DND-41 (cell line): ENCODE measurements around the gene PPP1R12A.

Experiments used
- ATAC-seq: fragments of 200-7000 bp; cut with Tn5 transposase; 3 replicates; pipeline ENCODE4 v1.9.1; 2021; ENCODE audit warnings: low read depth; ENCODE audit not compliant: insufficient read depth
- DNase-seq: peaks from one replicate; pipeline ENCODE4 v3.0.0-alpha.2; 2020
- H2AFZ ChIP-seq: 2 replicates; pipeline ENCODE4 v1.6.0; 2012; ENCODE audit warnings: low read depth, low read length
- H3K27ac ChIP-seq: 2 replicates; pipeline ENCODE4 v1.5.1; 2012; ENCODE audit warnings: low read length, inconsistent platforms
- H3K27me3 ChIP-seq: fragments of 200-600 bp; sonication (generic); 2 replicates; pipeline ENCODE4 v1.6.0; 2012; ENCODE audit warnings: low read length, mild to moderate bottlenecking, inconsistent platforms; ENCODE audit not compliant: insufficient read depth, poor library complexity
- H3K36me3 ChIP-seq: 2 replicates; pipeline ENCODE4 v1.5.1; 2012; ENCODE audit warnings: low read length, inconsistent platforms; ENCODE audit not compliant: insufficient read depth
- H3K4me1 ChIP-seq: 2 replicates; pipeline ENCODE4 v1.5.1; 2012; ENCODE audit warnings: mild to moderate bottlenecking, low read length; ENCODE audit not compliant: insufficient read depth
- H3K4me2 ChIP-seq: 2 replicates; pipeline ENCODE4 v1.6.0; 2012; ENCODE audit warnings: mild to moderate bottlenecking, moderate library complexity, low read length, inconsistent platforms; ENCODE audit not compliant: insufficient read depth
- H3K4me3 ChIP-seq, 2 experiments: fragments of 200-600 bp in 1 of 2; shearing (Covaris generic) in 1 of 2; 2 replicates each; pipeline ENCODE4 v1.5.1; 2012 to 2016; ENCODE audit warnings: inconsistent platforms in 2 of 2, low read length in 2 of 2, mild to moderate bottlenecking in 2 of 2, low read depth in 1 of 2, moderate library complexity in 1 of 2
- H3K79me2 ChIP-seq: 2 replicates; pipeline ENCODE4 v1.6.0; 2012; ENCODE audit warnings: low read length, inconsistent platforms; ENCODE audit not compliant: insufficient read depth
- H3K9ac ChIP-seq: 2 replicates; pipeline ENCODE4 v1.6.0; 2012; ENCODE audit warnings: low read depth, mild to moderate bottlenecking, inconsistent platforms, low read length, moderate library complexity
- H3K9me3 ChIP-seq: 2 replicates; pipeline ENCODE4 v1.5.1; 2012; ENCODE audit warnings: low read length, moderate library complexity, mild to moderate bottlenecking, inconsistent platforms; ENCODE audit not compliant: insufficient read depth, severe bottlenecking
- H4K20me1 ChIP-seq: 2 replicates; pipeline ENCODE4 v1.6.0; 2012; ENCODE audit warnings: low read length; ENCODE audit not compliant: insufficient read depth
- CTCF ChIP-seq: IDR thresholded peaks from 2 replicates; pipeline ENCODE4 v1.5.1; 2012; ENCODE audit warnings: borderline replicate concordance, low read length, moderate library complexity, mild to moderate bottlenecking; ENCODE audit not compliant: poor library complexity, severe bottlenecking; ENCODE audit errors: extremely low read depth
- EZH2 ChIP-seq: IDR thresholded peaks from 3 replicates; pipeline ENCODE4 v1.6.1; 2012; ENCODE audit warnings: borderline replicate concordance, low read depth, mild to moderate bottlenecking, moderate library complexity, low read length, inconsistent platforms; ENCODE audit not compliant: severe bottlenecking

PPP1R12A gene

GRCh38 chr12:79828924-79829323 is 106.0 kb downstream of the PPP1R12A start:
- peaks cover 10% of the 10 kb centered on the region for H3K79me2 ChIP-seq
- H3K36me3 ChIP-seq = peaks cover 38% of the 10 kb centered on the region
- no peaks in the 10 kb centered on the region for H3K9me3 ChIP-seq
- no peak for DNase-seq
- H3K27me3 ChIP-seq = no peaks in the 10 kb centered on the region
- TF ChIP-seq EZH2 (no peak), CTCF (no peak)
- no peak overlapping the region for H3K4me3 ChIP-seq
- no peak overlapping the region for H2AFZ ChIP-seq
- H3K9ac ChIP-seq = no peak overlapping the region
- no peak for ATAC-seq
- H3K4me1 ChIP-seq = no peaks in the 10 kb centered on the region
- H4K20me1 ChIP-seq = peaks cover 11% of the 10 kb centered on the region; the same call in 1 of the 2 replicates
- no peak overlapping the region for H3K4me2 ChIP-seq
- no peak overlapping the region for H3K27ac ChIP-seq

- Histone ChIP-seq H3K27ac (no peak overlapping the region), H3K4me1 (no peaks in the 10 kb centered on the region), H3K36me3 (peaks cover 35% of the 10 kb centered on the region), H3K4me2 (no peak overlapping the region), H3K9ac (no peak overlapping the region), H3K9me3 (no peaks in the 10 kb centered on the region), H3K27me3 (no peaks in the 10 kb centered on the region), H2AFZ (no peak overlapping the region), H4K20me1 (0 out of 2 replicates have a peak, but pooled peaks cover 3% of the 10 kb centered on the region), H3K79me2 (peaks cover 2% of the 10 kb centered on the region; the same call in 1 of the 2 replicates), H3K4me3 (no peak overlapping the region)
- ATAC-seq (no peak), DNase-seq (no peak)
- TF ChIP-seq CTCF (no peak), EZH2 (no peak)
These were observed 107.4 kb downstream of the PPP1R12A start for GRCh38 chr12:79827484-79827883.

- Histone ChIP-seq H3K27ac (no peak overlapping the region), H3K4me1 (no peaks in the 10 kb centered on the region), H3K36me3 (peaks cover 34% of the 10 kb centered on the region), H2AFZ (no peak overlapping the region), H3K4me3 (no peak overlapping the region), H3K4me2 (no peak overlapping the region), H3K9me3 (no peaks in the 10 kb centered on the region), H3K27me3 (no peaks in the 10 kb centered on the region), H3K79me2 (peaks cover 2% of the 10 kb centered on the region; the same call in 1 of the 2 replicates), H4K20me1 (0 out of 2 replicates have a peak, but pooled peaks cover 3% of the 10 kb centered on the region), H3K9ac (no peak overlapping the region)
- no peak for DNase-seq
- ATAC-seq = no peak; the same call in 2 of the 3 replicates
- TF ChIP-seq CTCF (no peak), EZH2 (no peak)
These were observed 108.4 kb downstream of the PPP1R12A start for GRCh38 chr12:79826267-79827128.
